GM18499 (cell line): ENCODE results near the gene PHRF1.
"Not testable (repeated sequence)": the region's sequence is repeated elsewhere in the genome, so short reads cannot be mapped to it uniquely, and the experiment has no call there.

Experiments
- ATAC-seq: cut with Tn5 transposase; IDR thresholded peaks from one replicate; pipeline ENCODE4 v1.9.1; 2021; ENCODE audit warnings: moderate number of reproducible peaks; ENCODE audit not compliant: insufficient read depth, unreplicated experiment

The PHRF1 gene

GRCh38 chr11:573146-573759 is 3.0 kb upstream of the PHRF1 start:
- ATAC-seq = no peak

DNA sequence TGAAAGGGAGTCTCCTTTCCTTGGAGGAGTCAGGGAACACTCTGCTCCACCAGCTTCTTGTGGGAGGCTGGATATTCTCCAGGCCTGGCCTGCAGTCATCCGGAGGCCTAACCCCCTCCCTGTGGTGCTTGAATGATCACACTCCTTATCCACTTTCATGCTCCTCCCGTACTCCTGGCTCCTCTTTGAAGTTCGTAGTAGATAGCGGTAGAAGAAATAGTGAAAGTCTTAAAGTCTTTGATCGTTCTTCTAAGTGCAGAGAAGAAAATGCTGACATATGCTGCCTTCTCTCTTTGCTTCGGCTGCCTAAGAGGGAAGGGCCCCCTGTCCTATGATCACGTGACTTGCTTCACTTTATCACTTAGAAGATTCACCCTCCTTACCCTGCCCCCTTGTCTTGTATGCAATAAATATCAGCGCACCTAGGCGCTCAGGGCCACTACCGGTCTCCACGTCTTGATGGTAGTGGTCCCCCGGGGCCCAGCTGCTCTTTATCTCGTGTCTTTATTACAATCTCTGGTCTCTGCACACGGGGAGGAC is 2.2 kb upstream of the PHRF1 start:
- ATAC-seq = not testable (repeated sequence)

DNA sequence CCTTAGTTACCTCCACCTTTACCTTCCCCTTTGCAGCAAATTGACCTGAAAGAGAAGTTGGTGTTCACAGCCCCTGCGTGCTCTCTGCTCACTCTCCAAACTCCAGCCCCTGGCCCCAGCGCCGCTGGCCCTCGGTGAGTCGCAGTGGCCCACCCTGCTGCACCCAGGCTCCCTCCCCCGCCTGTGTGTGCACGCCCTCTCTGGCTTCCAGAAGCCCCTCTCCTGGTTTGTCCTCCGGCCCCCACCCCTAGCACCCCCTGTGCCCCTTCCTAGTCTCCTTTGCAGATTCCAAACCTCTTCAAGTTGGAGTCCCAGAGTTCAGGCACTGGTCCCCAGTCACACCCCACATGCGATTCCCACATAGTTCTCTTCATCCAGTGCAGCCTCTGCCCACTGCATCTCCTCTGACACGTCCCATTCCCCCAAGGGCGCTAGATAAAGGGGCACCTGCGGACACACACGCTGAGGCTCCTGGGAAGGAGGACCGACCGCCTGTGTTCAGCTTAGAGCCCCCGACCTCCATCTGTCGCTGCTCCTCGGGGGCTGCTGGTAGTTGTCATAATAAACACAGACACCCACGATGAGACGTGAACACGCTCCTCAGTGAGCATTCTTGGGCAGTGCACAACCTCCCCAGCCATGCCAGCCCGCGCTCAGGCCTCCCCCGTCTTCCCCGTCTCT is 1.5 kb upstream of the PHRF1 start:
- ATAC-seq = no peak

DNA sequence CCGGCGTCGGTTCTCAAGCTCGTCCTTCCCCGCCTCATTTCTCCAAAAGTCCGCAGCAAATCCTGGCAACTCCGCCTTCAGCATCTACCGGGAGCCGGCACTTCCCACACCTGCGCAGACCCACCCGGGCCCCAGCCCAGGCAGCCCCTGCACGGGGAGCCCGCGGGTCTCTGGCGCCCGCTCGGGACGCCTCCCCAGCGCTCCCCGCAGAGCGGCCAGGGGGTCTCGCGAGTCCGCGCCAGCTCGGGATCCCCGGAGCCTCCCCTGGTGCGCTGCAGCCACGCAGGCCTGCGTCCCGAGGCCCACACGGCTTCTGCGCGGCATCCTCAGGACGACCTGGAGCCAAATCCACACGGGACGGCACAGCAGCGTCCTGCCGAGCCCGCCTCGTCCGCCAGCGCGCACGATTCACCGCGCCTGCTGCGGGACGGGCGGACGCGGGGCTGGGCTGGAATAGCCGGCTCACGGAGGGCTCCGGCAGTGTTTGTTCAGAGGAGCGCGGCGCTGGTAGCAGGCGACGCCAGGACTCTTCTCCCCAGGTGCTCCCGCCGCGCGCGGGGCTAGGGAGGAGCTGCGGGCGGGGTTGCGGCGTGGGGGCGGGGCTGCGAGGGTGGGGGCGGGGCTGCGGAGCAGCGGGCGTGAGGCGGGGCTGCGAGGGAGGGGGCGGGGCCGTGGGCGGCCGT is 816 bp upstream of the PHRF1 start:
- no peak for ATAC-seq

DNA sequence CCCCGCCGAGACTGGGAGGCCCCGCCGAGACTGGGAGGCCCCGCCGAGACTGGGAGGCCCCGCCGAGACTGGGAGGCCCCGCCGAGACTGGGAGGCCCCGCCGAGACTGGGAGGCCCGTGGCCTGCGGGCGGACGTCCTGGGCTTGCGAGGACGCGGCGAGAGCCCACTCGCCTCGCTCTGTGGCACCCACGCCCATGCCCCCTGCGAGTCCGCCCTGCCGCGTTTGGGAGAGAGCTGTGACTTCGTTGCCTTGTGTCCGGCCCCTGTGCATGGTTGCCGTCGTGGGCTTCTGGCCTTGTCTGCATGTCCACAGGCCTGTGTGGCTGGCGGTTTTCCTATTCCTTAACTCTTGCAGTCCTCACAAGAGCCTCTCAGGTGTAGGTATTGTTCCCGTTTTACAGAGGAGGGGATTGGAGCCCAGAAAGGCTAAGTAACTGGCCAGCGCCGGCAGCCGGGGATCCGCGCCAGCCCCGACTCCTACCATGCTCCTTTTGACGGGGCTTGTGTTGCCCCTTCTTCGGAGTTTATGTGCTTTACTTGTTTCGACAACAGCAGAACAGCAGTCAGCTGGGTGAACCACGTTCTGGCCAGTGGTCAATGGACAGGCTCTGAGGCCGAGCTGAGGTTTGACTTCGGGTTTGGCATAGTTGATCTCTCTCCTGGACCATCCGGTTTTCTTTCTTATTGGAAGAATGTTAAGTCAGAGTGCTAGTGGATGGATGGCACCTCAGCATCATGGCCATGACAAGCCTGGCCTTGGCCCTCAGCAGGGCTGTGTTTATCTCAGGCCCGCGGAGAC is 741 bp downstream of the PHRF1 start:
- ATAC-seq = no peak

- ATAC-seq = no peak
Observed at GRCh38 chr11:577611-577894, 1.3 kb downstream of the PHRF1 start.

GRCh38 chr11:578276-579035 is 2.2 kb downstream of the PHRF1 start:
- ATAC-seq = no peak

GRCh38 chr11:579830-580601 is 3.7 kb downstream of the PHRF1 start:
- ATAC-seq = no peak

DNA sequence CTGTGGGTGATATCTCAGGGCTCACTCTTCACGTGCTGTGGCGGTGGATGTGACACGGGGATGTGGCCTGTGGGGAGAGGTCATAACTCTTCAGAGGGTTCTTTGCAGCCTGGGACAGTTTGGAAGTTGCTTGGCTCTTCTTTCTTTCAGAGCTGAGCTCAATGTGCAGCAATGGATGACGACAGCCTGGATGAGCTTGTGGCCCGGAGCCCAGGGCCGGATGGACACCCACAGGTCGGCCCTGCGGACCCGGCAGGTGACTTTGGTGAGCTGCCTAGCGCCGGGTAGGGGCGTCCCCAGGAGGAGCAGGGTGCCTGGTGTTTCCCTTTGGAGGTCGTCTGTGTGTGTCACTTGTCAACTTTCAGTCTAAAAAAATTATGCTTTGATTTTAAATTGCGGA is 5.1 kb downstream of the PHRF1 start:
- ATAC-seq = no peak

DNA sequence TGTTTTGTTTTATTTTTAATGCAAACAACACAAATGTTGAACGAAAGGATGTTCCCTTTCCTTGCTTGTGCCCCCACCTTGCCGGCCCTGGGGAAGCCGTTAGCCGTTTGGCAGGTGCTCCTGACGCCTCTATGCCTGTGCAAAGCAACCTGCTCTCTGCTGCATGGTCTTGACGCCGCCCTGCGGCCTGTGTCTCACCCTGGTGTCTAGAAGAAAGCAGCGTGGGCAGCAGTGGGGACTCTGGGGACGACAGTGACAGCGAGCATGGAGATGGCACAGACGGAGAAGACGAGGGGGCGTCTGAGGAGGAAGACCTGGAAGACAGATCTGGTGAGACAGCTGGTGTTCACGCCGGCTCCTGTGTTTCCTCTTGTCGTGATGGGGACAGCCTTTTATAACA is 5.5 kb downstream of the PHRF1 start:
- ATAC-seq = no peak

DNA sequence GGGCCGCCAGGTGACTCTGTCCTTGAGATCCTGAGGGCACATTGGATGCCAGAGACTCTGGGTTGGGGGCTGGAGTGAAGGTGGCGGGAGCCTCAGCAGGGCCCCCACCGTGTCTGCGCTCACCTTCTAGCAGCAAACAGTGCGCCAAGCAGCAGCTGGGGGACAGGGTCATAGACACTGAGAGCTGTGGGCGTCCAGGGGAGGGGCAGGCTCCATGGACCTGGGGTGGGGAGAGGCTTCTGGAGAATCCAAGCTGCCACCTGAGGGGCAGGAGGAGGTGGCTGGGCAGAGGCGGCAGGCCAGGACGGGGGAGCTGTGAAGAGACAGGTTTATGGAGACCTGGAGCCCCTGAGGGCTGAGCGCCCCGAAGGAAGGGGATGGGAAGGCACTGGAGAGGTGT is 8.0 kb downstream of the PHRF1 start:
- ATAC-seq = no peak

GRCh38 chr11:586376-587316 is 10.4 kb downstream of the PHRF1 start:
- ATAC-seq = no peak

DNA sequence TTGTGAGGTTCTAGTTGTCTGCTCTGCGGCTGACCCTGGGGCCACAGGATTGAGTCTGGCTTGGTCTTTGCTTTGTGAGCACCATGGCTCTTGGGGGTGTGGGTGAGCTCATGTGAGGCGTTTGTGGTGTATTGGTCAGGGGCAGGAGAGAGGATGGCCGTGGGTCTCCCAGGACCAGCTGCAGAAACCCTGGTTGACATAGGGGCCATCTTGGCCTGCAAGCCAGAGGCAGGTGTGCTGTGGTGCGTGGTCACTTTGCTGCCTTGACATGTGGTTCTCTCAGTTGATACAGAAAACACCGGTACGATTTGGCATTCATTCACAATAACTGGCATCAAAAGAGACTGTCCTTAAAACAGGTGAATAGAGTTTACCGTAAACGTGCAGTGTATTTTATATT is 11.3 kb downstream of the PHRF1 start:
- ATAC-seq = no peak

GRCh38 chr11:587978-588380 is 11.7 kb downstream of the PHRF1 start:
- ATAC-seq = no peak

DNA sequence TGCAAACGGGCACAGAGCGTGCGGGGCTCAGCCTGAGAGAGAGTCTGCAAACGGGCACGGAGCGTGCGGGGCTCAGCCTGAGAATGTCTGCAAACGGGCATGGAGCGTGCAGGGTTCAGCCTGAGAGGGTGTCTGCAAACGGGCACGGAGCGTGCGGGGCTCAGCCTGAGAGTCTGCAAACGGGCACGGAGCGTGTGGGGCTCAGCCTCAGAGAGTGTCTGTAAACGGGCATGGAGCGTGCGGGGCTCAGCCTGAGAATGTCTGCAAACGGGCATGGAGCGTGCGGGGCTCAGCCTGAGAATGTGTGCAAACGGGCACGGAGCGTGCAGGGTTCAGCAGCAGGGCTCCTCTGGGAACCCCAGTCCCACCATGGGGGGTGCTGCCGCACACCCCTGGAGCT is 13.5 kb downstream of the PHRF1 start:
- no peak for ATAC-seq

GRCh38 chr11:590997-591396 is 14.7 kb downstream of the PHRF1 start:
- ATAC-seq = no peak

GRCh38 chr11:592501-592900 is 16.2 kb downstream of the PHRF1 start:
- no peak for ATAC-seq

GRCh38 chr11:592918-593317 is 16.6 kb downstream of the PHRF1 start:
- no peak for ATAC-seq
